K562 (cell line): ENCODE results near the gene SIT1. TPM values are rescaled to one million over a fixed set of nuclear protein-coding genes. Genes with fewer than 3 reads are reported as not detected.

Source experiments
- CXXC5 ChIP-seq: fragments of 250-450 bp; sonication (Bioruptor Pico); IDR thresholded peaks from 2 replicates; pipeline ENCODE4 v1.8.0; 2022; ENCODE audit warnings: inconsistent platforms, mild to moderate bottlenecking, moderate library complexity
- IRF9 ChIP-seq: fragments of 450-650 bp; IDR thresholded peaks from 2 replicates; pipeline ENCODE4 v1.6.1; 2016; ENCODE audit warnings: missing biosample characterization, missing genetic modification characterization
- KLF1 ChIP-seq: fragments of 450-650 bp; IDR thresholded peaks from 2 replicates; pipeline ENCODE4 v1.6.1; 2016; ENCODE audit warnings: missing genetic modification characterization, missing compliant biosample characterization
- L3MBTL2 ChIP-seq: fragments of 450-650 bp; IDR thresholded peaks from 2 replicates; pipeline ENCODE4 v1.6.1; 2016; ENCODE audit warnings: mild to moderate bottlenecking, moderate library complexity
- NELFE ChIP-seq: IDR thresholded peaks from 2 replicates; pipeline ENCODE4 v1.6.1; 2011; ENCODE audit warnings: mild to moderate bottlenecking; ENCODE audit not compliant: insufficient read depth, insufficient read length
- PHB2 ChIP-seq: fragments of 450-650 bp; IDR thresholded peaks from 2 replicates; pipeline ENCODE4 v1.6.1; 2017; ENCODE audit warnings: low read depth
- SMAD1 ChIP-seq: fragments of 150-350 bp; IDR thresholded peaks from 2 replicates; pipeline ENCODE4 v1.6.1; 2014; ENCODE audit warnings: low read length, low read depth; ENCODE audit not compliant: partially characterized antibody
- SMARCA4 ChIP-seq: fragments of 450-650 bp; IDR thresholded peaks from 2 replicates; pipeline ENCODE4 v1.6.1; 2016
- SRSF3 ChIP-seq: fragments of 200-400 bp; formaldehyde crosslinking; IDR thresholded peaks from 2 replicates; pipeline ENCODE4 v1.6.1; 2016; ENCODE audit warnings: mild to moderate bottlenecking, low read length, moderate library complexity; ENCODE audit not compliant: insufficient read depth
- TGIF2 ChIP-seq: sonication (generic); formaldehyde crosslinking; IDR thresholded peaks from 2 replicates; pipeline ENCODE4 v1.8.1; 2022; ENCODE audit warnings: mild to moderate bottlenecking, missing genetic modification reagents, moderate library complexity
- ZBTB33 ChIP-seq: sonication (generic); formaldehyde crosslinking; IDR thresholded peaks from 2 replicates; pipeline ENCODE4 v1.8.1; 2023; ENCODE audit warnings: mild to moderate bottlenecking, missing genetic modification reagents
- ZNF121 ChIP-seq: sonication (generic); formaldehyde crosslinking; conservative IDR thresholded peaks from 2 replicates; pipeline ENCODE4 v1.8.0; 2022; ENCODE audit warnings: missing genetic modification reagents
- ZNF324 ChIP-seq: fragments of 250-450 bp; sonication (Bioruptor Pico); IDR thresholded peaks from 2 replicates; pipeline ENCODE4 v1.4.0; 2020; ENCODE audit warnings: mild to moderate bottlenecking
- ZNF583 ChIP-seq: fragments of 250-450 bp; sonication (Bioruptor Pico); IDR thresholded peaks from 2 replicates; pipeline ENCODE4 v1.4.0; 2020
- ZZZ3 ChIP-seq: fragments of 450-650 bp; IDR thresholded peaks from 2 replicates; pipeline ENCODE4 v1.6.1; 2016; ENCODE audit warnings: antibody characterized with exemption, mild to moderate bottlenecking, moderate library complexity
- polyA plus RNA-seq, 8 experiments: library from polyadenylated mRNA; depleted of rRNA in 4 of 8; stranded (reverse) in 5 of 8; unstranded in 3 of 8; fragments of >200 nt; fragmentation: Nextera tagmentation in 2 of 8; fragmentation: Illumina TruSeq in 1 of 8; extraction: Ambion mirVana in 2 of 8; extraction: Trizol in 1 of 8; gene quantifications; 2 replicates each; pipeline versions ENCODE4 v1.2.1 to v1.2.3, GENCODE V29; 2011 to 2014; ENCODE audit warnings: inconsistent platforms in 1 of 8, missing spikeins in 1 of 8
- total RNA-seq, 7 experiments: library from RNA; depleted of rRNA in 6 of 7; stranded (reverse); fragments of >200 nt in 6 of 7; fragmentation: Illumina TruSeq in 2 of 7; extraction: Trizol in 2 of 7; gene quantifications; 2 replicates each; pipeline versions ENCODE4 v1.2.1 to v1.2.3, GENCODE V29; 2011 to 2021; ENCODE audit warnings: low replicate concordance in 1 of 7
- TF ChIP-seq, protein P1 (sequence below): fragments of 250-450 bp; sonication (Bioruptor Pico); IDR thresholded peaks from 2 replicates; pipeline ENCODE4 v1.8.0; 2022; ENCODE audit warnings: moderate library complexity, mild to moderate bottlenecking, inconsistent platforms
- TF ChIP-seq, protein P2 (sequence below): sonication (generic); formaldehyde crosslinking; IDR thresholded peaks from 2 replicates; pipeline ENCODE4 v1.8.0; 2022; ENCODE audit warnings: mild to moderate bottlenecking, missing genetic modification reagents
- TF ChIP-seq, protein P3 (sequence below), 2 experiments: fragments of 250-450 bp in 1 of 2; fragments of 450-650 bp in 1 of 2; sonication (Bioruptor Pico) in 1 of 2; IDR thresholded peaks; 2 replicates each; pipeline versions ENCODE4 v1.6.1 to v1.8.0; 2016 to 2021; ENCODE audit warnings: mild to moderate bottlenecking in 2 of 2, moderate library complexity in 2 of 2, missing compliant biosample characterization in 1 of 2, missing genetic modification characterization in 1 of 2

SIT1 gene
- total and polyA plus RNA-seq, 9 of the 15 experiments (the other 6 are each of a cell fraction or from before 2014, with no cell fraction given) = not detected

- TF ChIP-seq, protein P1, sequence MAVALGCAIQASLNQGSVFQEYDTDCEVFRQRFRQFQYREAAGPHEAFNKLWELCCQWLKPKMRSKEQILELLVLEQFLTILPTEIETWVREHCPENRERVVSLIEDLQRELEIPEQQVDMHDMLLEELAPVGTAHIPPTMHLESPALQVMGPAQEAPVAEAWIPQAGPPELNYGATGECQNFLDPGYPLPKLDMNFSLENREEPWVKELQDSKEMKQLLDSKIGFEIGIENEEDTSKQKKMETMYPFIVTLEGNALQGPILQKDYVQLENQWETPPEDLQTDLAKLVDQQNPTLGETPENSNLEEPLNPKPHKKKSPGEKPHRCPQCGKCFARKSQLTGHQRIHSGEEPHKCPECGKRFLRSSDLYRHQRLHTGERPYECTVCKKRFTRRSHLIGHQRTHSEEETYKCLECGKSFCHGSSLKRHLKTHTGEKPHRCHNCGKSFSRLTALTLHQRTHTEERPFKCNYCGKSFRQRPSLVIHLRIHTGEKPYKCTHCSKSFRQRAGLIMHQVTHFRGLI (CRISPR knock-in tag) = no peak
- TF ChIP-seq SRSF3 (no peak), ZNF324 (CRISPR knock-in tag) (no peak), L3MBTL2 (no peak), SMAD1 (no peak), ZNF583 (CRISPR knock-in tag) (no peak), PHB2 (no peak), CXXC5 (CRISPR knock-in tag) (peak; percentile 36; the same call in 1 of the 2 replicates), NELFE (no peak), ZBTB33 (CRISPR knock-in tag) (no peak), KLF1 (tag) (peak; percentile 59; the same call in 1 of the 2 replicates), IRF9 (tag) (no peak), ZNF121 (CRISPR knock-in tag) (no peak), ZZZ3 (no peak), TGIF2 (CRISPR knock-in tag) (no peak), SMARCA4 (0 out of 2 replicates have a peak, but pooled peaks have one; percentile 21)
- TF ChIP-seq, protein P2, sequence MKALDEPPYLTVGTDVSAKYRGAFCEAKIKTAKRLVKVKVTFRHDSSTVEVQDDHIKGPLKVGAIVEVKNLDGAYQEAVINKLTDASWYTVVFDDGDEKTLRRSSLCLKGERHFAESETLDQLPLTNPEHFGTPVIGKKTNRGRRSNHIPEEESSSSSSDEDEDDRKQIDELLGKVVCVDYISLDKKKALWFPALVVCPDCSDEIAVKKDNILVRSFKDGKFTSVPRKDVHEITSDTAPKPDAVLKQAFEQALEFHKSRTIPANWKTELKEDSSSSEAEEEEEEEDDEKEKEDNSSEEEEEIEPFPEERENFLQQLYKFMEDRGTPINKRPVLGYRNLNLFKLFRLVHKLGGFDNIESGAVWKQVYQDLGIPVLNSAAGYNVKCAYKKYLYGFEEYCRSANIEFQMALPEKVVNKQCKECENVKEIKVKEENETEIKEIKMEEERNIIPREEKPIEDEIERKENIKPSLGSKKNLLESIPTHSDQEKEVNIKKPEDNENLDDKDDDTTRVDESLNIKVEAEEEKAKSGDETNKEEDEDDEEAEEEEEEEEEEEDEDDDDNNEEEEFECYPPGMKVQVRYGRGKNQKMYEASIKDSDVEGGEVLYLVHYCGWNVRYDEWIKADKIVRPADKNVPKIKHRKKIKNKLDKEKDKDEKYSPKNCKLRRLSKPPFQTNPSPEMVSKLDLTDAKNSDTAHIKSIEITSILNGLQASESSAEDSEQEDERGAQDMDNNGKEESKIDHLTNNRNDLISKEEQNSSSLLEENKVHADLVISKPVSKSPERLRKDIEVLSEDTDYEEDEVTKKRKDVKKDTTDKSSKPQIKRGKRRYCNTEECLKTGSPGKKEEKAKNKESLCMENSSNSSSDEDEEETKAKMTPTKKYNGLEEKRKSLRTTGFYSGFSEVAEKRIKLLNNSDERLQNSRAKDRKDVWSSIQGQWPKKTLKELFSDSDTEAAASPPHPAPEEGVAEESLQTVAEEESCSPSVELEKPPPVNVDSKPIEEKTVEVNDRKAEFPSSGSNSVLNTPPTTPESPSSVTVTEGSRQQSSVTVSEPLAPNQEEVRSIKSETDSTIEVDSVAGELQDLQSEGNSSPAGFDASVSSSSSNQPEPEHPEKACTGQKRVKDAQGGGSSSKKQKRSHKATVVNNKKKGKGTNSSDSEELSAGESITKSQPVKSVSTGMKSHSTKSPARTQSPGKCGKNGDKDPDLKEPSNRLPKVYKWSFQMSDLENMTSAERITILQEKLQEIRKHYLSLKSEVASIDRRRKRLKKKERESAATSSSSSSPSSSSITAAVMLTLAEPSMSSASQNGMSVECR = peak; percentile 24; the same call in 1 of the 2 replicates
- TF ChIP-seq, protein P3, sequence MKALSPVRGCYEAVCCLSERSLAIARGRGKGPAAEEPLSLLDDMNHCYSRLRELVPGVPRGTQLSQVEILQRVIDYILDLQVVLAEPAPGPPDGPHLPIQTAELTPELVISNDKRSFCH (CRISPR knock-in tag; IDR thresholded peaks at IDR 0.05) = no peak
- TF ChIP-seq, protein P3 (tag; IDR thresholded peaks at IDR 0.05) = no peak
Observed at GRCh38 chr9:35658137-35658967, 7.6 kb upstream of the SIT1 start, which contains the start of gene CCDC107 (continued).
